ENCODE results near the gene KCNA3.

KCNA3 gene

DNA sequence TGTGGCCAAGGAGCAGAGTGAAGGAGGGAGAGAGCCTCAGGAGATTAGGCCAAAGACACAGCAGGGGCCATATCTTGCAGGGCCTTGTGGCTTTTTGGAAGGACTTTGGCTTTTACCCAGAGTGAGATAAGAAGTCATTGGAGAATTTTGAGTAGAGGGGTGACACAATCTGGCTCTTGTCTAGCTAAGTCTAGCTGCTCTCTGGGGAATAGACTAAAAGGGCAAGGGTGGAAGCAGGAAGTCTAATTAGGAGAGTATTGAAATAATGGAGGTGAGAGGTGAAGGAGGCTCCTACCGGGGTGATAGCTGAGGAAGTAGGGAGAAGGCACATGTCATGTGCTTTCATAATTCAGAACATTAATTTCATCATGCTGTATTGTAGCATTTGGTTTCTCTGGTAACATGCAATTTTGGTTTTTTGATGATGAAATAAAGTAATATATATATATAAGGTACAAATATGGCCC, 34.3 kb upstream of the KCNA3 start:
- TF ChIP-seq TAF1 (IDR thresholded peaks at IDR 0.05; ENCODE audit: borderline replicate concordance, insufficient read depth, low read length) (no peak), REST (IDR thresholded peaks at IDR 0.05; ENCODE audit: insufficient read depth in 1 of 2, low read depth in 2 of 2, low read length in 2 of 2) (no peak), SIN3A (IDR thresholded peaks at IDR 0.05; ENCODE audit: borderline replicate concordance, insufficient read depth, low read length) (no peak), POLR2AphosphoS5 (IDR thresholded peaks at IDR 0.05; ENCODE audit: low read depth, low read length) (no peak), FOXP2 (optimal IDR thresholded peaks at IDR 0.05; ENCODE audit: borderline replicate concordance, extremely low read depth, extremely low read length, insufficient read depth) (no peak)

GRCh38 chr1:110707232-110707631, 32.5 kb upstream of the KCNA3 start:
- TF ChIP-seq SIN3A (IDR thresholded peaks at IDR 0.05; ENCODE audit: borderline replicate concordance, insufficient read depth, low read length) (no peak), TAF1 (IDR thresholded peaks at IDR 0.05; ENCODE audit: borderline replicate concordance, insufficient read depth, low read length) (no peak), REST (IDR thresholded peaks at IDR 0.05; ENCODE audit: insufficient read depth in 1 of 2, low read depth in 2 of 2, low read length in 2 of 2) (no peak), POLR2AphosphoS5 (IDR thresholded peaks at IDR 0.05; ENCODE audit: low read depth, low read length) (no peak), FOXP2 (optimal IDR thresholded peaks at IDR 0.05; ENCODE audit: borderline replicate concordance, extremely low read depth, extremely low read length, insufficient read depth) (no peak)

GRCh38 chr1:110706621-110707020, 31.9 kb upstream of the KCNA3 start:
- TF ChIP-seq SIN3A (IDR thresholded peaks at IDR 0.05; ENCODE audit: borderline replicate concordance, insufficient read depth, low read length) (no peak), REST (IDR thresholded peaks at IDR 0.05; ENCODE audit: insufficient read depth in 1 of 2, low read depth in 2 of 2, low read length in 2 of 2) (no peak), POLR2AphosphoS5 (IDR thresholded peaks at IDR 0.05; ENCODE audit: low read depth, low read length) (no peak), FOXP2 (optimal IDR thresholded peaks at IDR 0.05; ENCODE audit: borderline replicate concordance, extremely low read depth, extremely low read length, insufficient read depth) (no peak), TAF1 (IDR thresholded peaks at IDR 0.05; ENCODE audit: borderline replicate concordance, insufficient read depth, low read length) (no peak)

GRCh38 chr1:110702260-110702659, 27.5 kb upstream of the KCNA3 start:
- no peak for TF ChIP-seq FOXP2 (optimal IDR thresholded peaks at IDR 0.05; ENCODE audit: borderline replicate concordance, extremely low read depth, extremely low read length, insufficient read depth)
- no peak for TF ChIP-seq SIN3A (IDR thresholded peaks at IDR 0.05; ENCODE audit: borderline replicate concordance, insufficient read depth, low read length)
- TF ChIP-seq POLR2AphosphoS5 (IDR thresholded peaks at IDR 0.05; ENCODE audit: low read depth, low read length), result no peak
- no peak for TF ChIP-seq REST (IDR thresholded peaks at IDR 0.05; ENCODE audit: insufficient read depth in 1 of 2, low read depth in 2 of 2, low read length in 2 of 2)
- TF ChIP-seq TAF1 (IDR thresholded peaks at IDR 0.05; ENCODE audit: borderline replicate concordance, insufficient read depth, low read length), result no peak

DNA sequence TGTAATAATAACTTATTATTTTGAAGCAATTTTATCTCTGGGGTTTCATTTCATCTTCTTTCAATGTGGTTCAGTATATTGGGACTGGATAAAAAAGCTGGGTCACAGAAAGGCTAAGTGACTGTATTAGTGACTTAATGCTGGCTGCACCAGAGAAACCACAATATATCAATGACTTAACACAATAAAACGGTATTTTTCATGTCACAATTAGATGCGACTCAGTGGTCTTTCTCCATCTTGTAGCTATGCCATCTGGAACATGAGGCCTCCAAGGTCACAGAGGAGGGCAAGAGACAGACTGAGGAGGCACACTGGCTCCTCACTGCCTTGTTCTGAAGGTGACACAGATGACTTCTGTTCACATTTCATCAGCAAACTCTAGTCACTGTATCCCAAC, 26.0 kb upstream of the KCNA3 start:
- no peak for TF ChIP-seq REST (IDR thresholded peaks at IDR 0.05; ENCODE audit: insufficient read depth in 1 of 2, low read depth in 2 of 2, low read length in 2 of 2)
- no peak for TF ChIP-seq FOXP2 (optimal IDR thresholded peaks at IDR 0.05; ENCODE audit: borderline replicate concordance, extremely low read depth, extremely low read length, insufficient read depth)
- TF ChIP-seq POLR2AphosphoS5 (IDR thresholded peaks at IDR 0.05; ENCODE audit: low read depth, low read length), result no peak
- no peak for TF ChIP-seq SIN3A (IDR thresholded peaks at IDR 0.05; ENCODE audit: borderline replicate concordance, insufficient read depth, low read length)
- TF ChIP-seq TAF1 (IDR thresholded peaks at IDR 0.05; ENCODE audit: borderline replicate concordance, insufficient read depth, low read length), result no peak

All from PFSK-1 (cell line).